COLO668 (cell line): Measurements from ENCODE around the gene LRRC56.

ENCODE experiments used
- DNase-seq: peaks from one replicate; lab custom pipeline; 2025; ENCODE audit not compliant: unreplicated experiment; lab: John Stamatoyannopoulos, UW

The LRRC56 gene

DNA sequence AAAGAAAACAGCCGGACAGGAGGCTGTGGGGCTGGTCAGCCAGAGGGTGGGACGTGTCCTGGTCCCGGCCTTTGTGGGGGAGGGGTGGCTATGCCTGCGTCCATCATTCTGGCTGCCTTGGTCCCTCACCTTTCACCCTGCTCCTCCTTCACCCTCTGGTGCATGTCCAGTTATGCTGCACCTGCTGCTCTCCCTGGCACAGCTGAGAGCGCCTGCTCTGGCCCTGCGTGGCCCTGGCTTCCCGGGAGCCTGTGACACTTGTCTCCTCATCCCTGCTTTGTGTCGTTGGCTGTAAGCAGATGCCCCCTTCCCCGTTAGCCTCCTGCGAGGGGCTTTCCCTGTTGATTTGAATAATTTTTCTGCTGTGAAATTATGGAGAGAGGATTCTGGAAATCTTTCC is 55.6 kb downstream of the LRRC56 start:
- no peak for DNase-seq

DNA sequence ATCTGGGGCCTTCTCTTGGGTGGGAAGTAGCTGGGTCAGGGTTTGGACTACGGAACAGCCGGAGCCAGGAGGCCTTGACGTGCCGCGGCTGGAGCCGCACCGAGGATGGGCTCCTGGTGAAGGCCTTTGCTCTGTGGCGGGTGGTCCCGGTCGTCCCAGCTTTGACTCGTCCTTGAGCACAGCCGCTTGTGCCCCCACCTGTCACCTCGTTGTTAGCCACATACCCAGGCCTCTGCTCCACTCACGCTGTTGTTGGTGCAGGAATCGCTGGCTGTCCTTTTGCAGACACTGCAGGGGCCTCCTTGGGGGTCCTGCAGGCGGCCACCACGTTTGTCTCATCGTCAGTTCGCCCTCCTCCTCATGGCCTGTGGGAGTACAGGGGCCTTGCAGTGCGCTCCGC is 56.0 kb downstream of the LRRC56 start:
- no peak for DNase-seq

DNA sequence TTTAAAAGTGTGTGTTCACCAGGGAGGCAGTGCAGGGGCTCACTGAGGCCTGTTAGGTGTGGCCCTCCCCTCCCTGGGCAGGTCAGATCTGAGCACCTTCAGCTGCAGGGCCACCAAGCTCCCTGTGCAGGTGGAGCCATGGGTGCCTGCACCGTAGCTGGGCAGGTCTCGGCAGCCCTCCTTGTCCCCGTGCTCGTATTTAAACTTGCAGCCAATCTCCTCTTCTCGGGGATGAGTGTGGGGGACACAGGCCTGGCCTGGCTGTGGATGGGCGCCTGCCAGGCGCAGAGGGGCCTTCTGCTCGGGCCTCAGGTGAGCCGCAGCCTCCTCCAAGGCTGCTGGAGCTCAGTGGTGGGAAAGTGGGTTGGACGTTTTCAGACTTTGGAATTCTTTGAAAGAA is 58.1 kb downstream of the LRRC56 start:
- no peak for DNase-seq

DNA sequence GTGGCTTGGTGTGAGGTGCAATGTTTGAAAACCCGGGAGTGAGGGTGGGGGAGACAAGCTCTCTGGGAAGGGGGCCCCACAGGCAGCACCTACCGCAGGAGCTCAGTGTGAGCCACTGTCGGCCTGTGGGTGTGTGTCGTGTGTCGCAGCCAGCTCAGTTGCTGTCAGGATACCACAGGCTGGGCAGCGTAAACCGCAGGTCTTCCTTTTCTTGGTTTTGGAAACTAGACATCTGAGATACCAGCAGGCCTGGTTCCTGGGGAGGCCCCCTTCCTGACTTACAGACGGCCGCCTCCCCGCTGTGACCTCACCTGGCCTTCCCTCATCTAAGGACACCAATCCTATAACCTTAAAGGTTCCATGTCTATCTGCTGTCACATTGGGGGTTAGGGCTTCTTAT is 59.0 kb downstream of the LRRC56 start:
- no peak for DNase-seq

DNA sequence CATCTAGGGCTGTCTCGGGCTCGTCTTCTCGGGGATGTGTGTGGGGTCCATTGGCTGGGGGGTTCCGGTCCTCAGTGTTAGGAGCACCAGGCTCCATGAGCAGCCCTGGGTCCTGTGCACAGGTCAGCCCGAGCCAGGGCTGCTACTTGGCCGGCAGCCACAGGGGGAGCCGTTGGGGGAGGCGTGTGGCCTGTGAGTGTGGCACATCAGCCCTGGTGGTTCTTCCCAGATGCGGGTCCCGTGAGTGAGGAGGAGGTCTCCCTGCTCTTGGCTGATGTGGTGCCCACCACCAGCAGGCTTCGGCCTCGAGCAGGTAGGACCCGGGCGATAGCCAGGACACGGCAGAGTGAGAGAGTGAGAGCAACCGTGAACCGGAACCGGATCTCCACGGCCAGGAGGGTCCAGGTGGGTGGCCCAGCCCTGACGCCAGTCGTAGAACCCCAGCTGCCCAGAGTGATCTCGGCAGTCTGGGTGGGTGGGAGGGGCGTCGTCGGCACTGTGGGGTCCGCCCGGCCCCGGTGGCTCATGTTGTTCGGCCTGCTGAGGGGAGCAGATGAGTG is 59.9 kb downstream of the LRRC56 start:
- DNase-seq: no peak

DNA sequence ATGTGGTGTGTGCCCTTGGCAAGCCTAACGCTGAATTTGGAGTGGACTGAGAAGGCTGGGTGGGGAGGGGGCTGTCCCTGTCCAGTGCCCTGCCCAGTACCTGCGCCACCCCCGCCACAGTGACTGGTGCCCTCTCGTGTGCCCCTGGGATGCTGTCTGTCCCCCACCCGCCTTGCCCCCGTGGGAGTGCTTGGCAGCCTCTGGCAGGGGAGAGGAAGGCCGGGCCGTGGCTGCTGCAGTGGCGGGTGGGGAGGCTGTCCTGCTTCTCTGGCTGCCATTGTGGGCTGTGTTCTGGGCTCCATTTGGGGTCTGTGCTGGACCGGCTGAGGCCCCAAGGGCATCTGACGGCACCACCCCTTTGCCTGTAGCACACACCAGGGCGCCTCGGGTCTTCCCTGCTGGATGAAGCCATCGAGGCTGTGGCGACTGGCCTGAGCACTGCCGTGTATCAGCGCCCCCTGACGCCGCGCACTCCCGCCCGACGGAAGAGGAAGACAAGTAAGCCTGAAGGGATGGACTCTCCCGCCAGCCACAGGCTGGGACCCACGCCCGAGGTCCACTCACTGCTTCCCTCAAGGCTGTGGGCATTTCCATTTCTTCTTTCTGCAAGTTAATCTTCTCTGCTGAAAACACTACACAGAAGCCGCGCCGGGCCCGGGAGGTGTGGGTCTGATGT is 60.8 kb downstream of the LRRC56 start:
- no peak for DNase-seq

DNA sequence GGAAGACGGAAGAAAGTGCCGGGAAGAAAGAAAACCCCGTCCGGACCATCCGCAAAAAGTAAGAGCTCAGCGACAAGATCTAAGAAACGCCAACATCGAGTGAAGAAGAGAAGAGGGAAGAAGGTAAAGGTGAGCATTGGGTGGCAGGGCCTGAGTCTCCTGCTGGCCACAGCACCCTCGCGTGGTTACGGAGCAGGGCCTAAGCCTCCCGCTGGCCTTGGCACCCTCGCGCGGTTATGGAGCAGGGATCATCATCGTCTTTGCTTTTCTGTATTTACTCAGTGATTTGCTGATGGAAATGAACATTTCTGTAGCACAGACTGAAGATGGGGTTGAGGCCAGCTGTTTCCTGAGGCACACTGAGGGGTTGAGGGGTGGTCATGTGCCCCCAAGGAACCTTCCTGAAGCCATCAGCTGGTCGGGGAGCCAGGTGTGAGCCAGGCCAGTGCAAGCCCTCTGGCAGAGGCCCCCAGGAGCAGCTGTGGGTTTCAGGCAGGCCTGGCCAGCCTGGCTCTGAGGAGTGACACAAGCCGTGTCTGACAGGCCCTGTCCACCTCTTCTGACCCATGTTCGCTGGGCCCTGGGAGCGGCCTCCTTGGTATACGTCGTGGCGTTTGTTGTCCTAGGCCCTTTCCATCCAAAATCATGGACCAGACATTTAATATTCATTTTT is 64.4 kb downstream of the LRRC56 start:
- no peak for DNase-seq

DNA sequence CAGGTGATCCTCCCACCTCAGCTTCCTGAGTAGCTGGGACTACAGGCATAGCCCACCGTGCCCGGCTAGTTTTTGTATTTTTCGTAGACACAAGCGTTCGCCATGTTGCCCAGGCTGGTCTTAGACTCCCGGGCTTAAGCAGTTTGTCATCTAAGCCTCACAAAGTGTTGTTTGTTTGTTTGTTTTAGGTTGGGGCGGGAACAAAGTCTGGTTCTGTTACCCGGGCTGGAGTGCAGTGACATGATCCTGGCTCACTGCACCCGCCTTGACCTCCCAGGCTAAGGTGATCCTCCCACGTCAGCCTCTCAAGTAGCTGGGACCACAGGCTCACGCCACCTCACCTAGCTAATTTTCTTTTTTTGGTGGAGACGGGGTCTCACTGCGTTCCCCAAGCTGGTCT is 65.8 kb downstream of the LRRC56 start:
- DNase-seq: no peak
